ENCODE measurements around the gene LTB. TPM values are rescaled to one million over a fixed set of nuclear protein-coding genes. Genes with fewer than 3 reads are reported as not detected.
"Not testable (repeated sequence)": the region's sequence is repeated elsewhere in the genome, so short reads cannot be mapped to it uniquely, and the experiment has no call there.

Gene LTB
- polyA plus RNA-seq, 4 donors: 4.0 to 19.7 (median 8.0) TPM

DNA sequence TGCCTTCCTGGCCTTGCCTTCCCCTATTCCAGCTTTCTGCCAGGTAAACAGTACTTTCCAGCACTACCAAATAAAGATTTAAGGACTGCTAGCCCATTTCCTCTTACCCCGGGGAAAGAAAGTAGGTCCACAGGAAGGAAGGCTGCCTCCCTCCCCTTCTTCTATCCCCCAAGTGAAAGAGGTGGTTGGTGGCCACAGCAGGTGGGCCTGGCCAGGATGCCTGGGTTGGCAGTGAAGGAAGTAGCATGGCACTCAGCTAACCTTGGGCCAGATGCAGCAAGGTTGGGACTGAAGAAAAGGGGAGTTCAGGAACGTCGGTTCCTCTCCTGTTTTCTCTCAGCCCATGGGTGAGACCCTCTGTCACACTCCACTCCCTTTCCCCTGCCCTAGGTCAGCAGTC is 25.9 kb downstream of the LTB start:
- H3K4me3 ChIP-seq (ENCODE audit: low read depth in 1 of 3, low read length in 3 of 3): no peak overlapping the region
- 66 to 85% (median 74%) methylated on average over 3 of the region's 3 CpGs for WGBS, 3 donors
- no peak overlapping the region for H3K27ac ChIP-seq (ENCODE audit: low read depth in 1 of 3, low read length in 2 of 3)
- no peaks in the 10 kb centered on the region for H3K27me3 ChIP-seq (ENCODE audit: control insufficient read depth in 3 of 3, insufficient read depth in 3 of 3, low read length in 3 of 3)
- FAIRE-seq: no peak
- peaks cover 0 to 5% (median 0%) of the 10 kb centered on the region in 3 donors for H3K4me1 ChIP-seq (ENCODE audit: control insufficient read depth in 3 of 3, insufficient read depth in 2 of 3, low read depth in 1 of 3, low read length in 2 of 3)
- no peak for DNase-seq
- no peaks in the 10 kb centered on the region for H3K9me3 ChIP-seq (ENCODE audit: control insufficient read depth in 2 of 2, insufficient read depth in 1 of 2, low read depth in 1 of 2, low read length in 1 of 2)
- peaks cover 4 to 64% (median 9%) of the 10 kb centered on the region in 3 donors for H3K36me3 ChIP-seq (ENCODE audit: control insufficient read depth in 3 of 3, insufficient read depth in 2 of 3, low read depth in 1 of 3, low read length in 3 of 3)

GRCh38 chr6:31551371-31551770 is 30.9 kb downstream of the LTB start:
- peak; percentile 32 to 46 for DNase-seq
- WGBS, 3 donors: 45 to 56% (median 51%) methylated on average over 4 to 5 of the region's 5 CpGs
- H3K27ac ChIP-seq (ENCODE audit: low read depth in 1 of 3, low read length in 2 of 3); FAIRE-seq; H3K9me3 ChIP-seq (ENCODE audit: control insufficient read depth in 2 of 2, insufficient read depth in 1 of 2, low read depth in 1 of 2, low read length in 1 of 2); H3K4me3 ChIP-seq (ENCODE audit: low read depth in 1 of 3, low read length in 3 of 3); H3K27me3 ChIP-seq (ENCODE audit: control insufficient read depth in 3 of 3, insufficient read depth in 3 of 3, low read length in 3 of 3); H3K4me1 ChIP-seq (ENCODE audit: control insufficient read depth in 3 of 3, insufficient read depth in 2 of 3, low read depth in 1 of 3, low read length in 2 of 3): not testable (repeated sequence)
- H3K36me3 ChIP-seq (ENCODE audit: control insufficient read depth in 3 of 3, insufficient read depth in 2 of 3, low read depth in 1 of 3, low read length in 3 of 3): peaks cover 0 to 41% (median 3%) of the 10 kb centered on the region in 3 donors

- Histone ChIP-seq H3K27me3 (ENCODE audit: control insufficient read depth in 3 of 3, insufficient read depth in 3 of 3, low read length in 3 of 3) (no peaks in the 10 kb centered on the region), H3K4me1 (ENCODE audit: control insufficient read depth in 3 of 3, insufficient read depth in 2 of 3, low read depth in 1 of 3, low read length in 2 of 3) (peaks cover 3 to 9% (median 5%) of the 10 kb centered on the region in 3 donors), H3K4me3 (ENCODE audit: low read depth in 1 of 3, low read length in 3 of 3) (no peak overlapping the region), H3K36me3 (ENCODE audit: control insufficient read depth in 3 of 3, insufficient read depth in 2 of 3, low read depth in 1 of 3, low read length in 3 of 3) (peaks cover 0 to 27% (median 3%) of the 10 kb centered on the region in 3 donors), H3K9me3 (ENCODE audit: control insufficient read depth in 2 of 2, insufficient read depth in 1 of 2, low read depth in 1 of 2, low read length in 1 of 2) (peaks cover 0 to 3% of the 10 kb centered on the region in 2 donors), H3K27ac (ENCODE audit: low read depth in 1 of 3, low read length in 2 of 3) (peak overlapping the region in 1 of 3 donors; percentile 55)
- 91 to 97% (median 94%) methylated on average over 2 of the region's 2 CpGs for WGBS, 3 donors
- FAIRE-seq (no peak), DNase-seq (no peak)
Measured at GRCh38 chr6:31548544-31548873, 33.7 kb downstream of the LTB start.

DNA sequence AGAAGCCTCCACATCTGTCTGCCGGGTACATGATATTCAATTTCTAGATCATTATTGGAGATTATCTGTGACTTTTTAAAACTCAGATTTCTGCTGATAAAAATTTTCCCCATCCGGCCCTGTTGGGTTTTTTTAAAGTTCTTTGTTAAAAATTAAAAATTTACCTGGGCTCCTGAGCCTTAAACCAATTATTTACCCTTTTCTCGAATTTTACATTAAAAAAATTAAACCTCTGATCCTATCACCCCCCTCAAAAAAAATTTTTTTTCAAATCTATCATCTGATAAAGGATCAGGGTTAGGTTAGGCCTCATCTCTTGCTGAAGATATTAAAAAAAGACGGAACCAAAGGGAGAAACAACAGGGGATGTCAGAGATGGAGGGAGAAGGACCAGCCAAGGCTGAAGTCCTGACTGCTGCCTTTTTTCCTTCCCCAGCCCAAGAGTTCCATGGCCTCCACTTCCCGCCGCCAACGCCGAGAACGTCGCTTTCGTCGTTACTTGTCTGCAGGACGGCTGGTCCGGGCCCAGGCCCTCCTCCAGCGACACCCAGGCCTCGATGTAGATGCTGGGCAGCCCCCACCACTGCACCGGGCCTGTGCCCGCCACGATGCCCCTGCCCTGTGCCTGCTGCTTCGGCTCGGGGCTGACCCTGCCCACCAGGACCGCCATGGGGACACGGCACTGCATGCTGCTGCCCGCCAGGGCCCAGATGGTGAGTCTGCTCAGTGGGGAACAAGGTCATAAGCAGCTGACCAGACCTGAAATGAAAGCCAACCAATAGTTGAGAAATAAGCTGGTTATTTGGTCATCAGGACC is 34.3 kb downstream of the LTB start:
- H3K27ac ChIP-seq (ENCODE audit: low read depth in 1 of 3, low read length in 2 of 3): peak overlapping the region; percentile 70 to 86 (median 81)
- H3K27me3 ChIP-seq (ENCODE audit: control insufficient read depth in 3 of 3, insufficient read depth in 3 of 3, low read length in 3 of 3): no peaks in the 10 kb centered on the region
- DNase-seq: no peak
- peaks cover 0 to 3% of the 10 kb centered on the region in 2 donors for H3K9me3 ChIP-seq (ENCODE audit: control insufficient read depth in 2 of 2, insufficient read depth in 1 of 2, low read depth in 1 of 2, low read length in 1 of 2)
- peak overlapping the region in 2 of 3 donors; percentile 56 to 66 for H3K4me3 ChIP-seq (ENCODE audit: low read depth in 1 of 3, low read length in 3 of 3)
- peaks cover 3 to 12% (median 5%) of the 10 kb centered on the region in 3 donors for H3K4me1 ChIP-seq (ENCODE audit: control insufficient read depth in 3 of 3, insufficient read depth in 2 of 3, low read depth in 1 of 3, low read length in 2 of 3)
- WGBS, 3 donors: 71 to 78% (median 78%) methylated on average over 24 of the region's 24 CpGs
- FAIRE-seq: no peak
- peaks cover 0 to 24% (median 3%) of the 10 kb centered on the region in 3 donors for H3K36me3 ChIP-seq (ENCODE audit: control insufficient read depth in 3 of 3, insufficient read depth in 2 of 3, low read depth in 1 of 3, low read length in 3 of 3)

DNA sequence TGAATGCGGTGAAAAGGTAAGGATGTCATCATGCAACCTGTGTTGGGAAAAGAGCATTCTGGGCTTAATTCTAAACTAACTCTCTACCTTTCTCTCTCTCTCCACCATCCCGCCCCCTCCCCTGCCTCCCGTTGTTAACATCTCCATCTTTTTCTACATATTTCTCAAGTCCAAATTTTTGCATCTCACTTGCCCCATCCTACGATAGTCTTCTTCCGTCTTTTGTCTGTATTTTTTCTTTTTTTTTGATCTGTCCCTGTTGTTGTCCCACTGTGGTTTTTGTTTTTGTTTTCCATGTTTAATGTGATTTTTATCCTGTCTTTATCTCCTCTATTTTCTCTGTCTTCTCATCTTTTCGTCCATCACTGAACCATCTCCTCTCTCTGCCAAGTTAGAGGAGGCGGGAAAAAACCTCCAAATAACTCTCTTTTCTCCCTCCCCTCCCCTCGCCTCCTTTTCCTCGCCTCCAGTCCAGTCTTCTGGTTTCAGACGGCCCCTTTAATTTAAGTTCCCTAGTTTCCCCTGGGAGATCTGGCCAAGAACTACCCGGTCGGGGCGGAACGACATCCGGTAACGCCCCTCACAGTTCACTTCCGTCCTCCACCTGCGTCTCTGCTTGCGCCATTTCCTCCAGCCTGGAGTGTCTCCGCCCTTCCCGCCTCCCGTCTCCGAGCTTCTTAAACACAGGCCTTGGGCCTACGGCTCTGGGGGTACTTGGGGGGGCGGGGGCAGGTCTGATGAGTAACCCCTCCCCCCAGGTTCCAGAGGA is 35.1 kb downstream of the LTB start, which contains the start of gene NFKBIL1:
TSS of gene NFKBIL1 (plus strand) at position 651 of the 769 bp plus-strand sequence. CDS start at position 738, 87 bp downstream.
- H3K9me3 ChIP-seq (ENCODE audit: control insufficient read depth in 2 of 2, insufficient read depth in 1 of 2, low read depth in 1 of 2, low read length in 1 of 2): peaks cover 0 to 3% of the 10 kb centered on the region in 2 donors
- DNase-seq: peak; percentile 94 to 97
- peak within 1 kb of the TSS in 2 of 3 donors; percentile 56 to 66 for H3K4me3 ChIP-seq (ENCODE audit: low read depth in 1 of 3, low read length in 3 of 3)
- H3K27ac ChIP-seq (ENCODE audit: low read depth in 1 of 3, low read length in 2 of 3): peak within 1 kb of the TSS; percentile 70 to 86 (median 81)
- peaks cover 3 to 15% (median 5%) of the 10 kb centered on the region in 3 donors for H3K4me1 ChIP-seq (ENCODE audit: control insufficient read depth in 3 of 3, insufficient read depth in 2 of 3, low read depth in 1 of 3, low read length in 2 of 3)
- FAIRE-seq: no peak
- H3K36me3 ChIP-seq (ENCODE audit: control insufficient read depth in 3 of 3, insufficient read depth in 2 of 3, low read depth in 1 of 3, low read length in 3 of 3): peaks cover 0 to 18% (median 3%) of the 10 kb centered on the region in 3 donors
- WGBS, 3 donors: 0% methylated on average over 25 of the region's 25 CpGs
- H3K27me3 ChIP-seq (ENCODE audit: control insufficient read depth in 3 of 3, insufficient read depth in 3 of 3, low read length in 3 of 3): no peaks in the 10 kb centered on the region

DNA sequence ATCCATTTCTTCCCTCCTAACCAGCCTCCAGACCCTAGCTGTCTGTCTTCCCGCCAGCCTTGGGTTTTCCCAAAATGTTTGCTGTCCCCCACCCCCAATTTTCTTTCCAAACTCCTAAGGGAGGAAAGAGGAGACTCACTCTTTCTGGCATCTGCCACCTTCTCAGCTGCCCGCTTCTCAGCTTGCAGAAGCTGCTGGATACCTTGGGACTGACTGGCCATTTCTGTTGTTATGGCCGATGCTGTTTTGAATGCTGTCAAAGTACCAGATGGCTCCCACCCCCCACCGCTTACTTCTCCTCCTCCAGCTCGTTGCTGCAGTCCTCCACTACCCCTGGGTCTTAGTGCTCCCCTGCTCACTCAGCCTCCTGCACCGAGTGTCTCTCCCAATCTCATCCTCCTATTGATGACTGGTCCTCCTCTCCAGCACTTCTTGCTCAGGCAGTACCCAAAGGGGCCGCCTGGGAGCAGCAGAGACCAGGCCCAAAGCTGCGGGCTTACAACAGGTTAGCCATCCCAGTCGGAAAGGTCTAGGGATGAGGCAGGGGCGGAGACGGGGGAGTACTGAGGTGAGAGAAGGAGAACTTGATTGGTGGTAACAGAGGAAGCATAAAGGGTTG is 35.8 kb downstream of the LTB start, which contains the start of gene ATP6V1G2:
TSS of gene ATP6V1G2 (minus strand) at position 270 of the 619 bp plus-strand sequence. CDS start at position 221, 49 bp downstream.
- H3K4me3 ChIP-seq (ENCODE audit: low read depth in 1 of 3, low read length in 3 of 3): peak within 1 kb of the TSS in 2 of 3 donors; percentile 56 to 66
- peaks cover 0 to 18% (median 3%) of the 10 kb centered on the region in 3 donors for H3K36me3 ChIP-seq (ENCODE audit: control insufficient read depth in 3 of 3, insufficient read depth in 2 of 3, low read depth in 1 of 3, low read length in 3 of 3)
- peaks cover 0 to 3% of the 10 kb centered on the region in 2 donors for H3K9me3 ChIP-seq (ENCODE audit: control insufficient read depth in 2 of 2, insufficient read depth in 1 of 2, low read depth in 1 of 2, low read length in 1 of 2)
- WGBS, 3 donors: 8 to 12% (median 12%) methylated on average over 11 of the region's 11 CpGs
- peak; percentile 91 to 94 for DNase-seq
- peak within 1 kb of the TSS; percentile 70 to 86 (median 81) for H3K27ac ChIP-seq (ENCODE audit: low read depth in 1 of 3, low read length in 2 of 3)
- peaks cover 3 to 15% (median 5%) of the 10 kb centered on the region in 3 donors for H3K4me1 ChIP-seq (ENCODE audit: control insufficient read depth in 3 of 3, insufficient read depth in 2 of 3, low read depth in 1 of 3, low read length in 2 of 3)
- no peak for FAIRE-seq
- no peaks in the 10 kb centered on the region for H3K27me3 ChIP-seq (ENCODE audit: control insufficient read depth in 3 of 3, insufficient read depth in 3 of 3, low read length in 3 of 3)

DNA sequence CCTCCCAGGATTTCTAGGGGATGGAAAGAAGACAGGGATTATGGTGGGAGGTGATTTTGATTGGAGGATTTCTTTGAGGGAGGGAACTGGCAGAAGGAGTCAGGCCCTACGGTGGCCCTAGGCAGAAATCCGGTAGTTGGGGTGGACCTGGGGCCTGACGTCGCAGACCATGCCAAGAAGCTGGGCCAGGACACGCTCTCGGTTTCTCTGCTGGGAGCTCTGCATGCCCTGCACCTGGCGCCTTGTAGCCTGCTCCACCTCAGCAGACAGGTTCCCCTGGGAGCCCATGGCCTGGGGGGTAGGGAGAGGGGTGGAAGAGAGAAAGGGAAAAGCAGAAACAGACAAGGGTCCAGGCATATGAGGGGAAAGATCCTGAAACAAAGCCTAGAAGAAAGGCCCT is 36.9 kb downstream of the LTB start:
- DNase-seq (no peak), FAIRE-seq (no peak)
- H3K4me1 ChIP-seq (ENCODE audit: control insufficient read depth in 3 of 3, insufficient read depth in 2 of 3, low read depth in 1 of 3, low read length in 2 of 3): peaks cover 3 to 17% (median 7%) of the 10 kb centered on the region in 3 donors
- H3K4me3 ChIP-seq (ENCODE audit: low read depth in 1 of 3, low read length in 3 of 3): no peak overlapping the region
- peaks cover 0 to 3% of the 10 kb centered on the region in 2 donors for H3K9me3 ChIP-seq (ENCODE audit: control insufficient read depth in 2 of 2, insufficient read depth in 1 of 2, low read depth in 1 of 2, low read length in 1 of 2)
- H3K27ac ChIP-seq (ENCODE audit: low read depth in 1 of 3, low read length in 2 of 3): no peak overlapping the region
- H3K27me3 ChIP-seq (ENCODE audit: control insufficient read depth in 3 of 3, insufficient read depth in 3 of 3, low read length in 3 of 3): no peaks in the 10 kb centered on the region
- WGBS, 3 donors: 77 to 89% (median 86%) methylated on average over 7 of the region's 7 CpGs
- peaks cover 0 to 8% (median 0%) of the 10 kb centered on the region in 3 donors for H3K36me3 ChIP-seq (ENCODE audit: control insufficient read depth in 3 of 3, insufficient read depth in 2 of 3, low read depth in 1 of 3, low read length in 3 of 3)

DNA sequence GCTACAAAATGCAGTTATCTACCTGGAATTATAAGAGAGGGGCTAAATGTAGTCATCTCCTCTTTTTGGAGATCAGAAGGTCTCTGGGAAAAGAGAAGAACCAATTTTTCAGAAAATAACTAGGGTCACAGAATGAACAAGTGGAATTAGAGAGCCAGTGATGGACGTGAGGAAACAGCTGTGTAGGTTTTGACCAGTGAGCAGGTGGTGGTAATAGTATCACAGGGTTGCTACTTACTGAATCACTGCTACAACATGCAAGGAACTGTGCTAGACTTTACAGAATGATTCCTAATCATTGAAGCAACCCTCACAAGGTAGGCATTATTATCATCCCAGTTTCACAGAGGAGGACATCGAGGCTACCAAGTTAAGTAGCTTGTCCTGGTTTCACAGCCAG is 37.5 kb downstream of the LTB start:
- Histone ChIP-seq H3K4me3 (ENCODE audit: low read depth in 1 of 3, low read length in 3 of 3) (no peak overlapping the region), H3K4me1 (ENCODE audit: control insufficient read depth in 3 of 3, insufficient read depth in 2 of 3, low read depth in 1 of 3, low read length in 2 of 3) (peaks cover 3 to 23% (median 9%) of the 10 kb centered on the region in 3 donors), H3K9me3 (ENCODE audit: control insufficient read depth in 2 of 2, insufficient read depth in 1 of 2, low read depth in 1 of 2, low read length in 1 of 2) (peaks cover 0 to 3% of the 10 kb centered on the region in 2 donors), H3K27me3 (ENCODE audit: control insufficient read depth in 3 of 3, insufficient read depth in 3 of 3, low read length in 3 of 3) (no peaks in the 10 kb centered on the region), H3K36me3 (ENCODE audit: control insufficient read depth in 3 of 3, insufficient read depth in 2 of 3, low read depth in 1 of 3, low read length in 3 of 3) (peaks cover under 1 to 14% (median 4%) of the 10 kb centered on the region in 3 donors), H3K27ac (ENCODE audit: low read depth in 1 of 3, low read length in 2 of 3) (no peak overlapping the region)
- WGBS, 3 donors: 70 to 83% (median 76%) methylated on average over 2 of the region's 2 CpGs
- DNase-seq: no peak
- no peak for FAIRE-seq

Measured in small intestine (tissue), 7 donors.